Stomach (tissue), 4 donors: ENCODE measurements around the gene CSDE1.

Experiments used
- CTCF ChIP-seq, 7 experiments: fragments of 450-650 bp in 4 of 7; fragments of 200-600 bp in 3 of 7; sonication (generic) in 3 of 7; IDR thresholded peaks; one replicate each; pipeline ENCODE4 v1.5.1; 2016 to 2019; ENCODE audit warnings: antibody characterized with exemption in 7 of 7, control low read depth in 2 of 7, mild to moderate bottlenecking in 1 of 7
- POLR2AphosphoS5 ChIP-seq, 3 donors: sonication (generic); formaldehyde crosslinking; IDR thresholded peaks; one replicate each; pipeline ENCODE4 v1.6.1; 2016; ENCODE audit warnings: antibody characterized with exemption in 3 of 3

- TF ChIP-seq CTCF (IDR thresholded peaks at IDR 0.05) = no peak
- no peak for TF ChIP-seq POLR2AphosphoS5 (IDR thresholded peaks at IDR 0.05)
These were observed 782 bp downstream of the CSDE1 start for GRCh38 chr1:114756949-114757454.
